ENCODE measurements around the gene DNAH3. TPM values are rescaled to one million over a fixed set of nuclear protein-coding genes. Genes with fewer than 3 reads are reported as not detected.

DNAH3 gene
- total RNA-seq, 1 experiment from 2014 or later: 0.24 TPM

DNA sequence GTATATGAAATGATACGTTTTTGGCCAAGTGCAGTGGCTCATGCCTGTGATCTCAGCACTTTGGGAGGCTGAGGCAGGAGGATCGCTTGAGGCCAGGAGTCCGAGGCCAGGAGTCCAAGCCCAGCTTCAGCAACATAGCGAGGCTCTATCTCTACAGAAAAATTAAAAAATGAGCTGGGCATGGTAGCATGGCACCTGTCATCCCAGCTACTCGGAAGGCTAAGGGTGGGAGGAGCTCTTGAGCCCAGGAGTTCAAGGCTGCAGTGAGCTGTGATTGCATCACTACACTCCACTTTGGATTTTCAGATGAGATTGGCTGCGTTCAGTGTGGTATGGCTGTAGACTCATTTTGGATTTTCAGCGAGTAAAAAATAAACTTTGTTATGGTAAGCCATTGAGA, 112.4 kb downstream of the DNAH3 start:
- H3K4me3 Mint-ChIP-seq: no peak overlapping the region
- TF ChIP-seq, protein P1, sequence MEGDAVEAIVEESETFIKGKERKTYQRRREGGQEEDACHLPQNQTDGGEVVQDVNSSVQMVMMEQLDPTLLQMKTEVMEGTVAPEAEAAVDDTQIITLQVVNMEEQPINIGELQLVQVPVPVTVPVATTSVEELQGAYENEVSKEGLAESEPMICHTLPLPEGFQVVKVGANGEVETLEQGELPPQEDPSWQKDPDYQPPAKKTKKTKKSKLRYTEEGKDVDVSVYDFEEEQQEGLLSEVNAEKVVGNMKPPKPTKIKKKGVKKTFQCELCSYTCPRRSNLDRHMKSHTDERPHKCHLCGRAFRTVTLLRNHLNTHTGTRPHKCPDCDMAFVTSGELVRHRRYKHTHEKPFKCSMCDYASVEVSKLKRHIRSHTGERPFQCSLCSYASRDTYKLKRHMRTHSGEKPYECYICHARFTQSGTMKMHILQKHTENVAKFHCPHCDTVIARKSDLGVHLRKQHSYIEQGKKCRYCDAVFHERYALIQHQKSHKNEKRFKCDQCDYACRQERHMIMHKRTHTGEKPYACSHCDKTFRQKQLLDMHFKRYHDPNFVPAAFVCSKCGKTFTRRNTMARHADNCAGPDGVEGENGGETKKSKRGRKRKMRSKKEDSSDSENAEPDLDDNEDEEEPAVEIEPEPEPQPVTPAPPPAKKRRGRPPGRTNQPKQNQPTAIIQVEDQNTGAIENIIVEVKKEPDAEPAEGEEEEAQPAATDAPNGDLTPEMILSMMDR (conservative IDR thresholded peaks at IDR 0.05): no peak
- whole genome bisulfite sequencing (ENCODE audit: extremely low coverage, insufficient read length, low lambda C conversion rate): no CpG with 5 or more reads among the region's 7 CpGs

More for the DNA sequence above, 112.4 kb downstream of the DNAH3 start:
- Histone ChIP-seq H3T11ph (ENCODE audit: low read length) (no peak overlapping the region), H2BK120ac (ENCODE audit: low read depth, low read length, poor library complexity, severe bottlenecking) (no peak overlapping the region), H3K4ac (ENCODE audit: low read depth, low read length) (no peak overlapping the region), H3K79me1 (ENCODE audit: insufficient read depth, low read depth, low read length, poor library complexity, severe bottlenecking) (no peaks in the 10 kb centered on the region), H3K56ac (ENCODE audit: insufficient read length, low read depth, low read length) (no peak overlapping the region), H3K9me3 (ENCODE audit: control insufficient read depth, low read depth, low read length) (no peaks in the 10 kb centered on the region), H3K27ac (ENCODE audit: insufficient read length, low read depth, low read length) (no peak overlapping the region), H4K91ac (ENCODE audit: insufficient read length, low read depth, low read length) (no peak overlapping the region), H3K14ac (ENCODE audit: insufficient read depth, low read length) (no peak overlapping the region), H3K23ac (ENCODE audit: insufficient read length, low read depth, low read length) (no peak overlapping the region), H2AFZ (ENCODE audit: low read length) (no peak overlapping the region), H4K20me1 (ENCODE audit: control insufficient read depth, insufficient read depth, insufficient read length) (no peaks in the 10 kb centered on the region), H3K18ac (ENCODE audit: insufficient read length, low read depth, low read length) (no peak overlapping the region), H2BK15ac (ENCODE audit: low read depth, low read length) (no peak overlapping the region), H2BK12ac (ENCODE audit: insufficient read length, low read depth, low read length) (no peak overlapping the region), H3K79me2 (ENCODE audit: insufficient read depth, low read length) (no peaks in the 10 kb centered on the region), H3K4me1 (ENCODE audit: insufficient read depth, low read length) (no peaks in the 10 kb centered on the region), H3K9ac (ENCODE audit: extremely low read depth, insufficient read length, low read length) (no peak overlapping the region), H2BK20ac (ENCODE audit: low read depth, low read length, poor library complexity, severe bottlenecking) (no peak overlapping the region), H2BK5ac (ENCODE audit: insufficient read length, low read length) (no peak overlapping the region), H3K4me2 (ENCODE audit: insufficient read depth, insufficient read length, low read length) (no peak overlapping the region), H3K23me2 (ENCODE audit: insufficient read length, low read depth, low read length, poor library complexity, severe bottlenecking) (no peaks in the 10 kb centered on the region), H3K27me3 (ENCODE audit: insufficient read depth, low read length) (no peaks in the 10 kb centered on the region), H4K5ac (ENCODE audit: insufficient read length, low read depth, low read length) (no peak overlapping the region), H4K8ac (replicated peaks; ENCODE audit: insufficient read length, low read depth, low read length) (no peak overlapping the region), H2AK5ac (ENCODE audit: insufficient read length, low read length) (no peak overlapping the region)
- H3K27ac Mint-ChIP-seq: no peak overlapping the region
- no peak for DNase-seq
- H3K4me1 Mint-ChIP-seq: peaks cover 6 to 8% of the 10 kb centered on the region in 2 experiments
- H3K27me3 Mint-ChIP-seq (ENCODE audit: low read depth): no peaks in the 10 kb centered on the region; the same call in 1 of the 2 replicates
- H3K36me3 Mint-ChIP-seq (ENCODE audit: insufficient read depth in 1 of 3, low read depth in 3 of 3): no peaks in the 10 kb centered on the region
- peaks cover 2 to 4% of the 10 kb centered on the region in 2 experiments; a peak in 3 of 5 replicates for H3K9me3 Mint-ChIP-seq

Data from H9 (cell line).